ENCODE data around the gene TRAM2.

Gene TRAM2

GRCh38 chr6:52577022-52577777 is at the start of gene TRAM2:
Gene TRAM2, minus strand, starts transcription at chr6:52577060. Its CDS starts 145 bp downstream, at chr6:52576915.
- DNase-seq (ENCODE audit: low read depth): no peak
- H3K4me3 ChIP-seq (ENCODE audit: low read depth, low read length): peak within 1 kb of the TSS; percentile 95

- no peak overlapping the region for H3K4me3 ChIP-seq (ENCODE audit: low read depth, low read length)
- DNase-seq (ENCODE audit: low read depth): no peak
Observed at GRCh38 chr6:52622810-52623209, 46.0 kb upstream of the TRAM2 start.

GRCh38 chr6:52621631-52622030 is 44.8 kb upstream of the TRAM2 start:
- H3K4me3 ChIP-seq (ENCODE audit: low read depth, low read length): no peak overlapping the region
- no peak for DNase-seq (ENCODE audit: low read depth)

GRCh38 chr6:52620906-52621190 is 44.0 kb upstream of the TRAM2 start:
- H3K4me3 ChIP-seq (ENCODE audit: low read depth, low read length): no peak overlapping the region
- DNase-seq (ENCODE audit: low read depth): no peak

GRCh38 chr6:52620055-52620905 is 43.4 kb upstream of the TRAM2 start:
- no peak for DNase-seq (ENCODE audit: low read depth)
- no peak overlapping the region for H3K4me3 ChIP-seq (ENCODE audit: low read depth, low read length)

- no peak for DNase-seq (ENCODE audit: low read depth)
- no peak overlapping the region for H3K4me3 ChIP-seq (ENCODE audit: low read depth, low read length)
Observed at GRCh38 chr6:52617087-52617486, 40.2 kb upstream of the TRAM2 start.

- H3K4me3 ChIP-seq (ENCODE audit: low read depth, low read length): no peak overlapping the region
- DNase-seq (ENCODE audit: low read depth): no peak
Observed at GRCh38 chr6:52616059-52616690, 39.3 kb upstream of the TRAM2 start.

- H3K4me3 ChIP-seq (ENCODE audit: low read depth, low read length): no peak overlapping the region
- DNase-seq (ENCODE audit: low read depth): no peak
Observed at GRCh38 chr6:52612336-52613054, 35.6 kb upstream of the TRAM2 start.

- no peak overlapping the region for H3K4me3 ChIP-seq (ENCODE audit: low read depth, low read length)
- DNase-seq (ENCODE audit: low read depth): no peak
Observed at GRCh38 chr6:52611833-52612232, 35.0 kb upstream of the TRAM2 start.

- no peak for DNase-seq (ENCODE audit: low read depth)
- no peak overlapping the region for H3K4me3 ChIP-seq (ENCODE audit: low read depth, low read length)
Observed at GRCh38 chr6:52610745-52611355, 34.0 kb upstream of the TRAM2 start.

GRCh38 chr6:52610011-52610410 is 33.2 kb upstream of the TRAM2 start:
- DNase-seq (ENCODE audit: low read depth): no peak
- no peak overlapping the region for H3K4me3 ChIP-seq (ENCODE audit: low read depth, low read length)

GRCh38 chr6:52605610-52606185 is 28.8 kb upstream of the TRAM2 start:
- no peak overlapping the region for H3K4me3 ChIP-seq (ENCODE audit: low read depth, low read length)
- no peak for DNase-seq (ENCODE audit: low read depth)

- peak; percentile 85 for DNase-seq (ENCODE audit: low read depth)
- H3K4me3 ChIP-seq (ENCODE audit: low read depth, low read length): no peak overlapping the region
Observed at GRCh38 chr6:52603000-52603795, 26.3 kb upstream of the TRAM2 start.

GRCh38 chr6:52598824-52599190 is 21.9 kb upstream of the TRAM2 start:
- DNase-seq (ENCODE audit: low read depth): no peak
- no peak overlapping the region for H3K4me3 ChIP-seq (ENCODE audit: low read depth, low read length)

- H3K4me3 ChIP-seq (ENCODE audit: low read depth, low read length): no peak overlapping the region
- DNase-seq (ENCODE audit: low read depth): no peak
Observed at GRCh38 chr6:52598123-52598823, 21.4 kb upstream of the TRAM2 start.

GRCh38 chr6:52597738-52598122 is 20.9 kb upstream of the TRAM2 start:
- no peak for DNase-seq (ENCODE audit: low read depth)
- no peak overlapping the region for H3K4me3 ChIP-seq (ENCODE audit: low read depth, low read length)

- peak; percentile 62 for DNase-seq (ENCODE audit: low read depth)
- no peak overlapping the region for H3K4me3 ChIP-seq (ENCODE audit: low read depth, low read length)
Observed at GRCh38 chr6:52596371-52597028, 19.6 kb upstream of the TRAM2 start.

- peak overlapping the region; percentile 20 for H3K4me3 ChIP-seq (ENCODE audit: low read depth, low read length)
Observed at GRCh38 chr6:52595796-52596130, 18.9 kb upstream of the TRAM2 start.

More at GRCh38 chr6:52595796-52596130, 18.9 kb upstream of the TRAM2 start:
- no peak for DNase-seq (ENCODE audit: low read depth)

Data from skeletal muscle cell (primary cell).